ENCODE results near the gene KCNT1.

The KCNT1 gene

DNA sequence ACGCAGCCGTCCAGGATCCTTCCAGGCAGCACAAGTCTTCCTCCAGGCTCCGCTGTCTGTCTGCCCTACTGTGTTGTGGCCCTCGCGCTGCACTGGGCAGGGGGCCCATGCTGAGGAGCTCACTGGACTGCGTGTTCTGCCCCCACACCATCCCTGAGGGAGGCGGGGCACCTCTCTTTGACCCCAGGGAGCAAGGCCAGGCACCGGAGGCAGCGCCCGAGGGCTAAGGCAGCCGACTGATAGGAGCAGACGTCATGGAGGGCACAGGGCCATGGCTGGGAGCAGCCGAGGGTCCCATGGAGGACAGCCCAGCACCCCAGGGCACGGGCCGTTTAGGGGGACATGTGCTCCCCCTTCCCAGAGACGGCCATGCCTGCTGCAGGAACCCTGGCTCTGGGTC, 46.7 kb downstream of the KCNT1 start:
- TF ChIP-seq FOXP2 (optimal IDR thresholded peaks at IDR 0.05; ENCODE audit: borderline replicate concordance, extremely low read depth, extremely low read length, insufficient read depth) = no peak
- no peak for TF ChIP-seq SIN3A (IDR thresholded peaks at IDR 0.05; ENCODE audit: borderline replicate concordance, insufficient read depth, low read length)
- no peak for TF ChIP-seq TAF1 (IDR thresholded peaks at IDR 0.05; ENCODE audit: borderline replicate concordance, insufficient read depth, low read length)
- no peak for TF ChIP-seq POLR2AphosphoS5 (IDR thresholded peaks at IDR 0.05; ENCODE audit: low read depth, low read length)
- TF ChIP-seq, protein P1, sequence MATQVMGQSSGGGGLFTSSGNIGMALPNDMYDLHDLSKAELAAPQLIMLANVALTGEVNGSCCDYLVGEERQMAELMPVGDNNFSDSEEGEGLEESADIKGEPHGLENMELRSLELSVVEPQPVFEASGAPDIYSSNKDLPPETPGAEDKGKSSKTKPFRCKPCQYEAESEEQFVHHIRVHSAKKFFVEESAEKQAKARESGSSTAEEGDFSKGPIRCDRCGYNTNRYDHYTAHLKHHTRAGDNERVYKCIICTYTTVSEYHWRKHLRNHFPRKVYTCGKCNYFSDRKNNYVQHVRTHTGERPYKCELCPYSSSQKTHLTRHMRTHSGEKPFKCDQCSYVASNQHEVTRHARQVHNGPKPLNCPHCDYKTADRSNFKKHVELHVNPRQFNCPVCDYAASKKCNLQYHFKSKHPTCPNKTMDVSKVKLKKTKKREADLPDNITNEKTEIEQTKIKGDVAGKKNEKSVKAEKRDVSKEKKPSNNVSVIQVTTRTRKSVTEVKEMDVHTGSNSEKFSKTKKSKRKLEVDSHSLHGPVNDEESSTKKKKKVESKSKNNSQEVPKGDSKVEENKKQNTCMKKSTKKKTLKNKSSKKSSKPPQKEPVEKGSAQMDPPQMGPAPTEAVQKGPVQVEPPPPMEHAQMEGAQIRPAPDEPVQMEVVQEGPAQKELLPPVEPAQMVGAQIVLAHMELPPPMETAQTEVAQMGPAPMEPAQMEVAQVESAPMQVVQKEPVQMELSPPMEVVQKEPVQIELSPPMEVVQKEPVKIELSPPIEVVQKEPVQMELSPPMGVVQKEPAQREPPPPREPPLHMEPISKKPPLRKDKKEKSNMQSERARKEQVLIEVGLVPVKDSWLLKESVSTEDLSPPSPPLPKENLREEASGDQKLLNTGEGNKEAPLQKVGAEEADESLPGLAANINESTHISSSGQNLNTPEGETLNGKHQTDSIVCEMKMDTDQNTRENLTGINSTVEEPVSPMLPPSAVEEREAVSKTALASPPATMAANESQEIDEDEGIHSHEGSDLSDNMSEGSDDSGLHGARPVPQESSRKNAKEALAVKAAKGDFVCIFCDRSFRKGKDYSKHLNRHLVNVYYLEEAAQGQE (IDR thresholded peaks at IDR 0.05; ENCODE audit: insufficient read depth in 1 of 2, low read depth in 2 of 2, low read length in 2 of 2) = no peak

- TF ChIP-seq TAF1 (IDR thresholded peaks at IDR 0.05; ENCODE audit: borderline replicate concordance, insufficient read depth, low read length) = no peak
- TF ChIP-seq, protein P1 (IDR thresholded peaks at IDR 0.05; ENCODE audit: insufficient read depth in 1 of 2, low read depth in 2 of 2, low read length in 2 of 2) = no peak
- TF ChIP-seq POLR2AphosphoS5 (IDR thresholded peaks at IDR 0.05; ENCODE audit: low read depth, low read length) = no peak
- TF ChIP-seq SIN3A (IDR thresholded peaks at IDR 0.05; ENCODE audit: borderline replicate concordance, insufficient read depth, low read length) = no peak
- no peak for TF ChIP-seq FOXP2 (optimal IDR thresholded peaks at IDR 0.05; ENCODE audit: borderline replicate concordance, extremely low read depth, extremely low read length, insufficient read depth)
Observed at GRCh38 chr9:135749171-135750045, 47.4 kb downstream of the KCNT1 start.

- no peak for TF ChIP-seq POLR2AphosphoS5 (IDR thresholded peaks at IDR 0.05; ENCODE audit: low read depth, low read length)
- no peak for TF ChIP-seq TAF1 (IDR thresholded peaks at IDR 0.05; ENCODE audit: borderline replicate concordance, insufficient read depth, low read length)
- TF ChIP-seq SIN3A (IDR thresholded peaks at IDR 0.05; ENCODE audit: borderline replicate concordance, insufficient read depth, low read length) = no peak
- TF ChIP-seq, protein P1 (IDR thresholded peaks at IDR 0.05; ENCODE audit: insufficient read depth in 1 of 2, low read depth in 2 of 2, low read length in 2 of 2) = no peak
- TF ChIP-seq FOXP2 (optimal IDR thresholded peaks at IDR 0.05; ENCODE audit: borderline replicate concordance, extremely low read depth, extremely low read length, insufficient read depth) = no peak
Observed at GRCh38 chr9:135750786-135751185, 48.8 kb downstream of the KCNT1 start.

DNA sequence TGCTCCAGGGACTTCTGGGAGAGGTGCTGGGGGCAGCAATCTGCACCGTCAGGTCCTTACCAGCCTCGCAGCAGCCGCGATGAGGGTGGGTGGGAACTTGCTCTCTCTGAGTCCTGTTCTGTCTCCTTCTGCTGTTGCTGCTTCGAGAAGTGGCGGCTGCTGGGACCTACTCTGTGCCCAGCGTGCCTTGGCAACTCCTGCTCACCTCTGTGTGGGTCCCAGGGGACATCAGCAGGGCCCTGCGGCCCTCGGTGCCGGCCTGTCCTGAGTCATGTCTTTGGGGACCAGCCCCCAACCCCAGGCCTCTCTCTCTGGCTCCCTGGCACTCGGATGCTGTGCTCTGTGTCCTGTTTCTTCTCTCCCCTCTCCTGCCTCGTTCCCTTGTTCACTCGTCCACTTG, 49.5 kb downstream of the KCNT1 start:
- TF ChIP-seq POLR2AphosphoS5 (IDR thresholded peaks at IDR 0.05; ENCODE audit: low read depth, low read length) (no peak), SIN3A (IDR thresholded peaks at IDR 0.05; ENCODE audit: borderline replicate concordance, insufficient read depth, low read length) (no peak), FOXP2 (optimal IDR thresholded peaks at IDR 0.05; ENCODE audit: borderline replicate concordance, extremely low read depth, extremely low read length, insufficient read depth) (no peak), TAF1 (IDR thresholded peaks at IDR 0.05; ENCODE audit: borderline replicate concordance, insufficient read depth, low read length) (no peak)
- TF ChIP-seq, protein P1 (IDR thresholded peaks at IDR 0.05; ENCODE audit: insufficient read depth in 1 of 2, low read depth in 2 of 2, low read length in 2 of 2) = no peak

Measured in PFSK-1 (cell line).